ENCODE results near the gene MAP3K8. TPM values are rescaled to one million over a fixed set of nuclear protein-coding genes. Genes with fewer than 3 reads are reported as not detected.

The MAP3K8 gene
- total and polyA plus RNA-seq, 9 of the 15 experiments (the other 6 are each of a cell fraction or from before 2014, with no cell fraction given): 6.9 to 23.6 (median 13.6) TPM

DNA sequence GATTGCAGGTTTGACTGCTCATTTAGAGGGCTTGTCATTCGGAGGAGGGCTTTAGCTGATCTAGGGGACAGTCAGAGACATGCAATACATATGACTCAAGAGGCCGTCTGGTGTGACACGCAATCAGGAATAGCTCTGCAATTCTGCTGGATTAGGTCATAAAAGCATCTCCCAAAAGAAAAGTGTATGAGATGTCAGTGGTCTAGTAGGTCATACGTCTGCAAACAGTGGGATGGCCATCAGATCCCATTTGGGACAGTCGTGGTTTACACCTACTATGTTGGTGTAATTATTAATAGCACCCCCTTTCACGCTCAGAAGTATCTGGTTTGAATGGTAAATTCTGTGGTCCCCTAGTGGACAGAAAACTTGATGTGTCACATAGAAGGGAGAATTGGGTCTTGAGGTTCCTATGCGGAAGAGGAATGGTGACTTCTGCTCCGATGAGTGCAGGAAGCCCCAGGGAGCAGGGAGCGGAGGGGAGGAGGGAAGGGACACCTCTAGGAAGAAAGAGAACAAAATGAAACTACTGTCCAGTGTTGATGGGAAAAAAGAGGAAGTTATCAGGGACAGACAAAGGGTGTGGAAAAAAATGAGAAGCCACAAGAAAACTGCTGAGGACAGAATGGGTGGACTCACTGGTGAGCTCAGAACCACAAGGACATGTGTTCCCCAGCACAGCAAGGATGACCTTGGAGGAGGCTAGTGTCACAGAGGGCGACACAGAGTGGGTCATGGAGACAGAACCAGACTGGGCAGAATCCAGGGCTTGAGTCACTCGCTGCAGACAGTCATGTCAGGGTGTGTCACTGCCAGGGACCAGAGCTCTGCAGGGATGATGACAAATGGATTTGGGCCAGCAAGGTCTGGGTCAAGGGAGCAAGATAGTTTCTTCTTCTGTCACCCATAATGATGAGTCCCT lies 59.9 kb downstream of the MAP3K8 start:
- peak; percentile 80 for ATAC-seq
- CTCF ChIA-PET (ENCODE audit: low intra/inter-chr PET ratio): no interaction called here
- POLR2A ChIA-PET: interaction anchor here (1.0 to 2.3 kb wide), 3 partner anchors 10 to 57 kb away, joined by 3 to 16 read pairs (median 6); no protein-coding TSS in a partner anchor
- no peak for TF ChIP-seq CHD7 (IDR thresholded peaks at IDR 0.05; ENCODE audit: low read depth, low read length)
- TF ChIP-seq ZBTB9 (CRISPR knock-in tag; IDR thresholded peaks at IDR 0.05): peak; percentile 74; the same call in 1 of the 2 replicates
- no peak for TF ChIP-seq SMAD1 (IDR thresholded peaks at IDR 0.05; ENCODE audit: low read depth, low read length, partially characterized antibody)
- TF ChIP-seq CXXC5 (CRISPR knock-in tag; IDR thresholded peaks at IDR 0.05): peak; percentile 35; the same call in 1 of the 2 replicates
- TF ChIP-seq ZNF121 (CRISPR knock-in tag; conservative IDR thresholded peaks at IDR 0.05): no peak

More for the DNA sequence above, 59.9 kb downstream of the MAP3K8 start:
- Histone ChIP-seq H3K9me3 (replicated peaks; ENCODE audit: control insufficient read depth, insufficient read depth, low read depth, low read length) (no peaks in the 10 kb centered on the region), H3K4me3 (0 out of 2 replicates have a peak overlapping the region, but pooled peaks have one; percentile 6), H3K4me2 (ENCODE audit: insufficient read depth, low read length) (peak overlapping the region; percentile 71), H3K27ac (ENCODE audit: extremely low read depth, low read depth, low read length) (peak overlapping the region; percentile 60), H3K79me2 (ENCODE audit: control insufficient read depth, insufficient read depth, low read length) (no peaks in the 10 kb centered on the region), H3K4me1 (replicated peaks in 1 of 2; ENCODE audit: control insufficient read depth in 2 of 2, insufficient read depth in 2 of 2, low read length in 2 of 2) (peaks cover 11 to 22% of the 10 kb centered on the region in 2 experiments; a peak in 3 of 5 replicates), H3K27me3 (ENCODE audit: control insufficient read depth in 2 of 2, insufficient read depth in 2 of 2, low read length in 2 of 2) (no peaks in the 10 kb centered on the region), H3K36me3 (ENCODE audit: control insufficient read depth, insufficient read depth, low read length) (no peaks in the 10 kb centered on the region), H3K9me1 (ENCODE audit: control insufficient read depth, insufficient read depth, low read length) (no peaks in the 10 kb centered on the region), H4K20me1 (replicated peaks; ENCODE audit: control insufficient read depth, insufficient read depth, low read length) (no peaks in the 10 kb centered on the region), H3K9ac (ENCODE audit: insufficient read depth in 1 of 2, low read depth in 2 of 2, low read length in 2 of 2) (peak overlapping the region; percentile 15 to 29; a peak in 3 of 4 replicates), H2AFZ (ENCODE audit: low read depth, low read length) (peak overlapping the region; percentile 86)
- intact Hi-C loops (cut with micrococcal nuclease): no loop called here
- FAIRE-seq: peak; percentile 56
- peak; percentile 35 to 69 (median 43) for DNase-seq (ENCODE audit: extremely low read depth in 1 of 4, low spot score in 3 of 4)
- in situ Hi-C loops (cut with MboI): no loop called here
- WGBS (ENCODE audit: insufficient coverage, low coverage, missing lambda C conversion rate): 29% methylated on average over 11 of the region's 11 CpGs
- BruUV-seq (replicated peaks): no TSS peak
